Activated CD4-positive, alpha-beta memory T cell treated with anti-CD3 and anti-CD28 coated beads for 36 hours (primary cell): ENCODE measurements around the gene GRB2. TPM values are rescaled to one million over a fixed set of nuclear protein-coding genes. Genes with fewer than 3 reads are reported as not detected.

Experiments
- CTCF ChIA-PET: fragments of 350-600 bp; sonication (Branson Sonifier 250); formaldehyde crosslinking; loops from one replicate; lab custom pipeline; 2021; ENCODE audit warnings: antibody characterized with exemption, inconsistent platforms; lab: Charles Lee
- POLR2A ChIA-PET: fragments of 350-600 bp; sonication (Branson Sonifier 250); formaldehyde crosslinking; loops from one replicate; lab custom pipeline; 2021; ENCODE audit warnings: antibody characterized with exemption; lab: Charles Lee
- DNase-seq: peaks from one replicate; pipeline ENCODE4 v3.0.0-alpha.2; 2020
- H3K27ac Mint-ChIP-seq: one replicate; pipeline ENCODE4 v1.8.0; 2021; ENCODE audit warnings: mixed read lengths
- H3K27me3 Mint-ChIP-seq: one replicate; pipeline ENCODE4 v1.8.0; 2021; ENCODE audit warnings: mixed read lengths
- H3K36me3 Mint-ChIP-seq: one replicate; pipeline ENCODE4 v1.8.0; 2021; ENCODE audit warnings: mixed read lengths
- H3K4me1 Mint-ChIP-seq: one replicate; pipeline ENCODE4 v1.8.0; 2021; ENCODE audit warnings: low read depth, mixed read lengths
- H3K4me3 Mint-ChIP-seq: one replicate; pipeline ENCODE4 v1.8.0; 2021; ENCODE audit warnings: mild to moderate bottlenecking, mixed read lengths
- H3K9me3 Mint-ChIP-seq: one replicate; pipeline ENCODE4 v1.8.0; 2021; ENCODE audit warnings: mixed read lengths
- intact Hi-C: fragments of 100-400 bp; cut with micrococcal nuclease; formaldehyde crosslinking; loops from one replicate; pipeline ENCODE4 v1.15.1; 2023
- total RNA-seq, 2 experiments: library from RNA; stranded (reverse); gene quantifications; one replicate each; pipeline ENCODE4 v1.2.3, GENCODE V29; 2021

Gene GRB2
- total RNA-seq, 2 experiments from 2014 or later = 174 to 182 TPM

GRCh38 chr17:75365931-75366275 lies 39.6 kb downstream of the GRB2 start:
- POLR2A ChIA-PET = interaction anchor here (1.1 kb wide), 1 partner anchor 31 kb away, joined by 3 read pairs; no protein-coding TSS in a partner anchor
- H3K4me3 Mint-ChIP-seq = no peak overlapping the region
- no peaks in the 10 kb centered on the region for H3K9me3 Mint-ChIP-seq
- DNase-seq = no peak
- CTCF ChIA-PET = interaction anchor here (1.7 kb wide), 1 partner anchor 43 kb away, joined by 6 read pairs; no protein-coding TSS in a partner anchor
- peaks cover 92% of the 10 kb centered on the region for H3K4me1 Mint-ChIP-seq
- intact Hi-C loops = loop anchor here (2.0 kb wide), 1 partner anchor 19 kb away; no protein-coding TSS in a partner anchor
- no peaks in the 10 kb centered on the region for H3K36me3 Mint-ChIP-seq
- H3K27ac Mint-ChIP-seq = peak overlapping the region; percentile 64
- H3K27me3 Mint-ChIP-seq = no peaks in the 10 kb centered on the region

- no peaks in the 10 kb centered on the region for H3K36me3 Mint-ChIP-seq
- DNase-seq = no peak
- no peaks in the 10 kb centered on the region for H3K9me3 Mint-ChIP-seq
- CTCF ChIA-PET = interaction anchor here (1.7 kb wide), 1 partner anchor 43 kb away, joined by 6 read pairs; no protein-coding TSS in a partner anchor
- intact Hi-C loops = loop anchor here (2.0 kb wide), 1 partner anchor 18 kb away; no protein-coding TSS in a partner anchor
- H3K27me3 Mint-ChIP-seq = no peaks in the 10 kb centered on the region
- H3K27ac Mint-ChIP-seq = peak overlapping the region; percentile 64
- POLR2A ChIA-PET = interaction anchor here (1.1 kb wide), 1 partner anchor 31 kb away, joined by 3 read pairs; no protein-coding TSS in a partner anchor
- peaks cover 95% of the 10 kb centered on the region for H3K4me1 Mint-ChIP-seq
- no peak overlapping the region for H3K4me3 Mint-ChIP-seq
Measured at GRCh38 chr17:75365009-75365930, 40.2 kb downstream of the GRB2 start.

GRCh38 chr17:75364078-75364477 lies 41.4 kb downstream of the GRB2 start:
- intact Hi-C loops = loop anchor here (2.0 to 5.0 kb wide), 2 partner anchors 17 to 42 kb away; no protein-coding TSS in a partner anchor
- Mint-ChIP-seq H3K4me1 (peaks cover 95% of the 10 kb centered on the region), H3K4me3 (no peak overlapping the region), H3K27ac (peak overlapping the region; percentile 34), H3K27me3 (no peaks in the 10 kb centered on the region), H3K36me3 (peaks cover 2% of the 10 kb centered on the region), H3K9me3 (no peaks in the 10 kb centered on the region)
- POLR2A ChIA-PET = no interaction called here
- CTCF ChIA-PET = interaction anchor here (0.8 to 0.9 kb wide), 2 partner anchors 41 to 48 kb away, joined by 3 read pairs; no protein-coding TSS in a partner anchor
- no peak for DNase-seq

GRCh38 chr17:75361996-75362395 lies 43.5 kb downstream of the GRB2 start:
- Mint-ChIP-seq H3K27ac (no peak overlapping the region), H3K9me3 (no peaks in the 10 kb centered on the region), H3K4me1 (peaks cover 84% of the 10 kb centered on the region), H3K27me3 (no peaks in the 10 kb centered on the region), H3K36me3 (peaks cover 2% of the 10 kb centered on the region), H3K4me3 (no peak overlapping the region)
- no peak for DNase-seq
- intact Hi-C loops = loop anchor here (5.0 kb wide), 1 partner anchor 40 kb away; no protein-coding TSS in a partner anchor
- CTCF ChIA-PET = interaction anchor here (1.7 kb wide), 1 partner anchor 16 kb away, joined by 7 read pairs; no protein-coding TSS in a partner anchor
- POLR2A ChIA-PET = no interaction called here

GRCh38 chr17:75361344-75361743 lies 44.1 kb downstream of the GRB2 start:
- peaks cover 84% of the 10 kb centered on the region for H3K4me1 Mint-ChIP-seq
- intact Hi-C loops = loop anchor here (5.0 kb wide), 1 partner anchor 39 kb away; no protein-coding TSS in a partner anchor
- H3K9me3 Mint-ChIP-seq = no peaks in the 10 kb centered on the region
- no peak overlapping the region for H3K4me3 Mint-ChIP-seq
- peaks cover 2% of the 10 kb centered on the region for H3K36me3 Mint-ChIP-seq
- DNase-seq = no peak
- POLR2A ChIA-PET = no interaction called here
- CTCF ChIA-PET = interaction anchor here (1.4 to 1.7 kb wide), 2 partner anchors 16 to 38 kb away, joined by 7 read pairs; no protein-coding TSS in a partner anchor
- H3K27ac Mint-ChIP-seq = peak overlapping the region; percentile 39
- no peaks in the 10 kb centered on the region for H3K27me3 Mint-ChIP-seq

GRCh38 chr17:75356260-75356937 lies 49.1 kb downstream of the GRB2 start:
- intact Hi-C loops = no loop called here
- peaks cover 52% of the 10 kb centered on the region for H3K4me1 Mint-ChIP-seq
- H3K9me3 Mint-ChIP-seq = peaks cover 2% of the 10 kb centered on the region
- ChIA-PET POLR2A (interaction anchor here (0.6 kb wide), 1 partner anchor 151 kb away, joined by 3 read pairs; no protein-coding TSS in a partner anchor), CTCF (no interaction called here)
- H3K27ac Mint-ChIP-seq = peak overlapping the region; percentile 1
- no peaks in the 10 kb centered on the region for H3K27me3 Mint-ChIP-seq
- H3K4me3 Mint-ChIP-seq = no peak overlapping the region
- H3K36me3 Mint-ChIP-seq = peaks cover 7% of the 10 kb centered on the region
- DNase-seq = no peak

GRCh38 chr17:75353176-75353575 lies 52.3 kb downstream of the GRB2 start:
- H3K27me3 Mint-ChIP-seq = no peaks in the 10 kb centered on the region
- intact Hi-C loops = no loop called here
- ChIA-PET POLR2A (no interaction called here), CTCF (interaction anchor here (1.8 kb wide), 1 partner anchor 59 kb away, joined by 6 read pairs; no protein-coding TSS in a partner anchor)
- H3K4me1 Mint-ChIP-seq = peaks cover 57% of the 10 kb centered on the region
- no peak for DNase-seq
- H3K27ac Mint-ChIP-seq = no peak overlapping the region
- H3K4me3 Mint-ChIP-seq = no peak overlapping the region
- H3K9me3 Mint-ChIP-seq = peaks cover 2% of the 10 kb centered on the region
- peaks cover 6% of the 10 kb centered on the region for H3K36me3 Mint-ChIP-seq

GRCh38 chr17:75352079-75352569 lies 53.4 kb downstream of the GRB2 start:
- Mint-ChIP-seq H3K36me3 (peaks cover 6% of the 10 kb centered on the region), H3K9me3 (peaks cover 2% of the 10 kb centered on the region), H3K27ac (no peak overlapping the region), H3K4me1 (peaks cover 61% of the 10 kb centered on the region), H3K4me3 (no peak overlapping the region), H3K27me3 (no peaks in the 10 kb centered on the region)
- no peak for DNase-seq
- intact Hi-C loops = no loop called here
- ChIA-PET POLR2A (interaction anchor here (0.7 kb wide), 2 partner anchors 124 to 828 kb away, joined by 3 read pairs; no protein-coding TSS in a partner anchor), CTCF (interaction anchor here (1.4 to 1.8 kb wide), 2 partner anchors 29 to 60 kb away, joined by 3 to 6 read pairs; no protein-coding TSS in a partner anchor)

- Mint-ChIP-seq H3K27me3 (no peaks in the 10 kb centered on the region), H3K27ac (no peak overlapping the region), H3K9me3 (peaks cover 2% of the 10 kb centered on the region), H3K4me3 (no peak overlapping the region), H3K36me3 (peaks cover 6% of the 10 kb centered on the region), H3K4me1 (peaks cover 67% of the 10 kb centered on the region)
- ChIA-PET CTCF (interaction anchor here (1.2 to 1.6 kb wide), 2 partner anchors 15 to 29 kb away, joined by 3 to 5 read pairs; no protein-coding TSS in a partner anchor), POLR2A (interaction anchor here (0.6 kb wide), 1 partner anchor 46 kb away, joined by 4 read pairs; no protein-coding TSS in a partner anchor)
- intact Hi-C loops = no loop called here
- no peak for DNase-seq
Measured at GRCh38 chr17:75350706-75351105, 54.8 kb downstream of the GRB2 start.

GRCh38 chr17:75350029-75350428 lies 55.4 kb downstream of the GRB2 start:
- H3K27me3 Mint-ChIP-seq = no peaks in the 10 kb centered on the region
- H3K4me1 Mint-ChIP-seq = peaks cover 70% of the 10 kb centered on the region
- H3K9me3 Mint-ChIP-seq = peaks cover 2% of the 10 kb centered on the region
- no peak for DNase-seq
- peaks cover 2% of the 10 kb centered on the region for H3K36me3 Mint-ChIP-seq
- intact Hi-C loops = no loop called here
- H3K27ac Mint-ChIP-seq = peak overlapping the region; percentile 25
- no peak overlapping the region for H3K4me3 Mint-ChIP-seq
- ChIA-PET POLR2A (interaction anchor here (0.6 to 1.0 kb wide), 2 partner anchors 12 to 47 kb away, joined by 3 to 4 read pairs; no protein-coding TSS in a partner anchor), CTCF (interaction anchor here (1.2 to 1.6 kb wide), 2 partner anchors 14 to 28 kb away, joined by 3 to 5 read pairs; no protein-coding TSS in a partner anchor)

GRCh38 chr17:75349589-75349988 lies 55.9 kb downstream of the GRB2 start:
- peaks cover 73% of the 10 kb centered on the region for H3K4me1 Mint-ChIP-seq
- no peaks in the 10 kb centered on the region for H3K27me3 Mint-ChIP-seq
- H3K4me3 Mint-ChIP-seq = no peak overlapping the region
- peaks cover 2% of the 10 kb centered on the region for H3K36me3 Mint-ChIP-seq
- intact Hi-C loops = no loop called here
- peaks cover 2% of the 10 kb centered on the region for H3K9me3 Mint-ChIP-seq
- no peak for DNase-seq
- no peak overlapping the region for H3K27ac Mint-ChIP-seq
- POLR2A ChIA-PET = interaction anchor here (1.0 kb wide), 1 partner anchor 11 kb away, joined by 3 read pairs; no protein-coding TSS in a partner anchor
- CTCF ChIA-PET = interaction anchor here (1.2 to 1.6 kb wide), 2 partner anchors 14 to 27 kb away, joined by 3 to 5 read pairs; no protein-coding TSS in a partner anchor
